GM21423 (cell line): ENCODE results near the gene DNAAF8.
"Not testable (repeated sequence)": the region's sequence is repeated elsewhere in the genome, so short reads cannot be mapped to it uniquely, and the experiment has no call there.

ENCODE experiments used
- ATAC-seq: cut with Tn5 transposase; IDR thresholded peaks from one replicate; pipeline ENCODE4 v1.9.1; 2021; ENCODE audit warnings: mild to moderate bottlenecking, moderate library complexity; ENCODE audit not compliant: unreplicated experiment

The DNAAF8 gene

GRCh38 chr16:4714996-4715395 is 19.3 kb upstream of the DNAAF8 start:
- no peak for ATAC-seq

GRCh38 chr16:4718466-4718865 is 15.9 kb upstream of the DNAAF8 start:
- no peak for ATAC-seq

GRCh38 chr16:4723071-4723767 is 11.1 kb upstream of the DNAAF8 start:
- no peak for ATAC-seq

GRCh38 chr16:4724661-4725270 is 9.6 kb upstream of the DNAAF8 start:
- no peak for ATAC-seq

GRCh38 chr16:4726616-4727015 is 7.7 kb upstream of the DNAAF8 start:
- ATAC-seq: no peak

- ATAC-seq: no peak
Observed at GRCh38 chr16:4728676-4729075, 5.7 kb upstream of the DNAAF8 start.

GRCh38 chr16:4729876-4730275 is 4.5 kb upstream of the DNAAF8 start:
- no peak for ATAC-seq

- ATAC-seq: no peak
Observed at GRCh38 chr16:4733211-4733742, 1.1 kb upstream of the DNAAF8 start.

- ATAC-seq: peak; percentile 5
Observed at GRCh38 chr16:4733747-4734062, 632 bp upstream of the DNAAF8 start.

- peak; percentile 70 for ATAC-seq
Observed at GRCh38 chr16:4734730-4735535, 596 bp downstream of the DNAAF8 start.

GRCh38 chr16:4736546-4736945 is 2.2 kb downstream of the DNAAF8 start:
- no peak for ATAC-seq

GRCh38 chr16:4737545-4737944 is 3.2 kb downstream of the DNAAF8 start:
- no peak for ATAC-seq

- ATAC-seq: not testable (repeated sequence)
Observed at GRCh38 chr16:4738370-4738769, 4.0 kb downstream of the DNAAF8 start.

GRCh38 chr16:4743226-4743878 is 9.0 kb downstream of the DNAAF8 start:
- no peak for ATAC-seq

GRCh38 chr16:4744555-4745273 is 10.4 kb downstream of the DNAAF8 start:
- no peak for ATAC-seq

GRCh38 chr16:4745274-4745569 is 10.9 kb downstream of the DNAAF8 start:
- no peak for ATAC-seq

GRCh38 chr16:4746215-4746614 is 11.9 kb downstream of the DNAAF8 start:
- ATAC-seq: no peak

GRCh38 chr16:4746991-4747574 is 12.7 kb downstream of the DNAAF8 start:
- ATAC-seq: no peak

GRCh38 chr16:4747906-4748681 is 13.8 kb downstream of the DNAAF8 start:
- no peak for ATAC-seq
